ENCODE measurements around the gene RMI2. TPM values are rescaled to one million over a fixed set of nuclear protein-coding genes. Genes with fewer than 3 reads are reported as not detected.

Gene RMI2
- total RNA-seq, 1 donor from 2014 or later: 26.2 TPM

DNA sequence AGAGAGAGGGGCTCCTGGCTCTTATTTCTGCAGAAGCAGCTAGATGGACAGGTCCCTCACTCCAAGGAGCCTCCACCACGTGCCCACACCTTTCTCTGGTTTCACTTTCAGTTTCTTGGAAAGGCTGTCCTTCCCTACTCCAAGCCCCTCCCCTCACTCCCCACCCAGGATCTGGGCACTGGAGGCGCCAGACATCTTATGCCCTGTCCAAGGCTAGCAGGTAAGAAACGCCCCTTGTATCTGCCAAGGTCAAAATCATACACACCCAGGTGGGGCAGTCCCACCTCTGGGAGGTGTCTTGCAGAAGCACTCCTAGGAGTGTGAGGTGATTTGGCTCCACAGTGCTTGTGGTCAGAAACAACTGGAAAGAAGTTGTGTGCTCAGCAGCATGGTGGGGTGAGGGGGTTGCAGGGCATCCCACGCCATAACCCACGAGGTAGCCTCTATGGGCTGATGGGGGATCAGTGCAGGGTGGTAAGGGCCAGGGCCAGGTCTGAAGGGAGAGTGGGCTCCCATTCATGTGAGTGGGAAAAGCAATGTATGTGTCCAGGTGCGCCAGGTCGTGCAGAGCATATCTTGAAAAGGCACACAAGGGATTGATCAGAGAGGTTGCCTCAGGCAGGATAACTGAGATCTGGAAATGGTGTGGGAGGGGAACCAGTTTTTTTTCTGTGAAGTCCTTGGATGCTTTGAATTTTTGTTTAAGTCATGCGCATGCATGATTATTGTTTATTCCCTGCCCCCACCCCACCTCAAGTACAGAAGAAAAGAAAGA, 32.4 kb upstream of the RMI2 start:
- TF ChIP-seq, protein P1, sequence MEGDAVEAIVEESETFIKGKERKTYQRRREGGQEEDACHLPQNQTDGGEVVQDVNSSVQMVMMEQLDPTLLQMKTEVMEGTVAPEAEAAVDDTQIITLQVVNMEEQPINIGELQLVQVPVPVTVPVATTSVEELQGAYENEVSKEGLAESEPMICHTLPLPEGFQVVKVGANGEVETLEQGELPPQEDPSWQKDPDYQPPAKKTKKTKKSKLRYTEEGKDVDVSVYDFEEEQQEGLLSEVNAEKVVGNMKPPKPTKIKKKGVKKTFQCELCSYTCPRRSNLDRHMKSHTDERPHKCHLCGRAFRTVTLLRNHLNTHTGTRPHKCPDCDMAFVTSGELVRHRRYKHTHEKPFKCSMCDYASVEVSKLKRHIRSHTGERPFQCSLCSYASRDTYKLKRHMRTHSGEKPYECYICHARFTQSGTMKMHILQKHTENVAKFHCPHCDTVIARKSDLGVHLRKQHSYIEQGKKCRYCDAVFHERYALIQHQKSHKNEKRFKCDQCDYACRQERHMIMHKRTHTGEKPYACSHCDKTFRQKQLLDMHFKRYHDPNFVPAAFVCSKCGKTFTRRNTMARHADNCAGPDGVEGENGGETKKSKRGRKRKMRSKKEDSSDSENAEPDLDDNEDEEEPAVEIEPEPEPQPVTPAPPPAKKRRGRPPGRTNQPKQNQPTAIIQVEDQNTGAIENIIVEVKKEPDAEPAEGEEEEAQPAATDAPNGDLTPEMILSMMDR (conservative IDR thresholded peaks at IDR 0.05; ENCODE audit: low read depth, low read length): no peak
- no peak for DNase-seq (ENCODE audit: low read depth)
- H3K4me3 ChIP-seq (ENCODE audit: low read depth, low read length): no peak overlapping the region

DNA sequence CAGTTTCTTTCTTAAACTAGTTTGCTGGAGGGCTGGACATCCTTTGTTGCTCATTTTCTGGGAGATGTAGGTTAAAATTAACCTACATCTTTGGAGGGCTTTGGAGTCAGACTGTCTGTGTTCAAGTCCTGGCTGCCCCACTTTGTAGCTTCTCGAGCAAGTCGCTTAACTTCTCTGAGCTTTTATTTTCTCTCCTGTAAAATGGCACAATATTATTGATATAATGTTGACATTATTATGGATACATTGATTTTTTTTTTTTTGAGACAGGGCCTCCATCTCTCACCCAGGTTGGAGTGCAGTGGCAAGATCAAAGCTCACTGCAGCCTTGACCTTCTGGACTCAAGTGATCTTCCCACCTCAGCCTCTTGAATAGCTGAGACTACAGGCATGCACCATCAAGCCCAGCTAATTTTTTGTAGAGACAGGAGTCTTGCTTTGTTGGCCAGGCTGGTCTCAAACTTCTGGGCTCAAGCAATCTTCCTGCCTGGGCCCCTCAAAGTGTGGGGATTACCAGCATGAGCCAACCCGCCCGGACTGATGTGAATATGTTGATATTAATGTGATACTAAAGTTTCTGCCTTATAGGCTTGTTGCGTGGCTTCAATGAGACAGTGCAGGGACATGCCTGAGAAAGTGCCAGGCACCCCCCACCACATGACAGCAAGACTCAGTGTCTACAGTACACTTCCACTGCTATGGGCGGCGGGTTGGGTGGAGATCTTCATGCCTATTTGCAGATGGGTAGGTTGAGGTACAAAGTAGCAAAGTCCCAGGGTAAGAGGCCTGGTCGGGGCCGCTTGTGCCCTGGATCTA, 31.6 kb upstream of the RMI2 start:
- no peak for DNase-seq (ENCODE audit: low read depth)
- TF ChIP-seq, protein P1 (conservative IDR thresholded peaks at IDR 0.05; ENCODE audit: low read depth, low read length): no peak
- H3K4me3 ChIP-seq (ENCODE audit: low read depth, low read length): no peak overlapping the region

DNA sequence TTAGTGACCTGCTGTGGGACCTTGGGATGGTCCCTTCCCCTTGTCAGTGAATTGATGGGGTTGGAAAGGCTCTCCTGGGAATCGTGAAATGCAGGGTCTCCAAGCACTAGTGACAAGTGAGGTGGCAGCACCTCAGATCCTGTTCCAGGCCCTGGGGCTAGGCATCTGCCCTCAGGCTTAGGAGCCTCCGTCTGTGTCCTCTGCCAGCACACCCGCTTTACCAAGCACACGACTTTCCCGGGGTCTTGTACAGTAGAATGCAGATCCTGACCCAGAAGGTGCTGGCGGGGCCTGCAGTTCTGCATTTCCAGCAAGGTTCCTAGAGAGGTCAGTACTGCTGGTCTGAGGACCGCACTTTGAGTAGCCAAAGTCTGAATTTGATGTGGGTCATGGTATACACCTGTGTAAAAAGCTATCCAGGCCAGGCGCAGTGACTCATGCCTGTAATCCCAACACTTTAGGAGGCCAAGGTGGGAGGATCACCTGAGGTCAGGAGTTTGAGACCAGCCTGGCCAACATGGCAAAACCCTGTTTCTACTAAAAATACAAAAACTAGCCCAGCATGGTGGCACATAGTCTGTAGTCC, 30.9 kb upstream of the RMI2 start:
- DNase-seq (ENCODE audit: low read depth): no peak
- H3K4me3 ChIP-seq (ENCODE audit: low read depth, low read length): no peak overlapping the region
- TF ChIP-seq, protein P1 (conservative IDR thresholded peaks at IDR 0.05; ENCODE audit: low read depth, low read length): no peak

DNA sequence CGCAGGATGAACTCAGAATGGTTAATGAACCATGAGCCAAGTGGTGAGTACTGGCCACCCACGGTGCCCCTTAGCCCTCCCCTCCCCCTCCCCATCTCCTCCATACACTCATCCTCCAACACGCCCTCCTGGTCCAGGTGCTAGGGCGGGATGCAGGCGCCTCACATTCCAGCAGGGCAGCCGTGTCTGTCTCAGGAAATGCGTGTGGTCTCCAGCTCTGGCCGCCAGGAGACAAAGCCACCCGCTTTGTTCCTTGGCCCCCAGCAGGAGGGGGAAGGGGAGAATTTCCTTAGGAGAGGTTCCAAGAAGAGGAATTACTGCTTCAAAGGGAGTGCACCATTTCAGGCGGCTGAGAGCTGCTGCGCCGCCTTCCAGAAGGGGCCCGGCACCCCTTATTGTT, 29.7 kb upstream of the RMI2 start:
- TF ChIP-seq, protein P1 (conservative IDR thresholded peaks at IDR 0.05; ENCODE audit: low read depth, low read length): peak; percentile 40
- DNase-seq (ENCODE audit: low read depth): no peak
- H3K4me3 ChIP-seq (ENCODE audit: low read depth, low read length): no peak overlapping the region

DNA sequence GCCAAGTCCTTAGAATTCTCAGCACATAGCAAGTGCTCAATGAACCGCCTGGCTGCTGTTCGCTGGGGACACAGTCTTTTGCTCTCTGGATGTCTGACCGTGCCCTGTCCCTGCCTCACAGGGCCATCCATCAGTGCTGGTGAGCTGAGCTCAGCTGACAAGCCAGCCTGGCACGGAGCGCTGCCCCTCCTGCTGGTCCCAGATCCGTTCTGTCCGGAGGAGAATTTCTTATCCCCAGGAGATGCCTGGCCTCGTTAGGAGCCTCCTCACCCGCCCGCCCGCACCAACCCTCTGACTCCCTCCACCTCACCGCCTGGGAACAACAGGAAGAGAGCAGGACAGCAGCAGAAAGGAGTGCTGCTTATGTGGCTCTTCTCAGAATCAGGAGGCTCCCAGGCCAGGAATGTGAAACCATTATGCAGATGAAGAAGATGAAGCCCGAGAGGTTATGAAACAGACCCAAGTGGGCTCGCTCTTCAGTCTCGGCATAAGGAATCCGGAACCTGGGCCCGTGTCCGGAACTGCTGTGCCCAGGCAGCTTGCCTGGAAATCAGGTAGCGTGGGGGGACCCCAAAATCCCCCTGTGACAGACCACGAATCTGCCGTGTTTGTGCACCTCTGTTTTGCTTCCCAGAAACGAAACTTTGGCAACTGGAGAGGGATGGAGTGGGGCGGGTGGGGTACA, 28.8 kb upstream of the RMI2 start:
- TF ChIP-seq, protein P1 (conservative IDR thresholded peaks at IDR 0.05; ENCODE audit: low read depth, low read length): no peak
- no peak for DNase-seq (ENCODE audit: low read depth)
- no peak overlapping the region for H3K4me3 ChIP-seq (ENCODE audit: low read depth, low read length)

DNA sequence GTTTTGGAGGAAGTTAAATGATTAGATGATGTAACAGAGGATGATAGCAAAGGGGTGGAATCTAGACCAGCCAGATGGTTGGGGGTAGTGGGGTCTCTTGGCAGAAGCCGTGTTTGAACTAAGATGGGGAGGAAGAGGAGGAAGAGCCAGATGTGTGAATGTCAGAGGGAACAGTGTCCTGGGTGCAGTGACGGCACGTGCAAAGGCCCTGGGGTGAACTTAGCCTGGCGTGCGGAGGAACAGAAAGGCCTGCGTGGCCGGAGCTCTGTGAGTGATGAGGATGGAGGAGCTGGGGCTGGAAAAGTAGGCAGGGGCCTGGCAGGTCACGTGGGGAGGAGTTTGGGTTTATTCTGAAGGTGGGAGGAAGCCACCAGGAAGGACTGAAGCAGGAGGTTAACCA, 26.4 kb upstream of the RMI2 start:
- H3K4me3 ChIP-seq (ENCODE audit: low read depth, low read length): no peak overlapping the region
- TF ChIP-seq, protein P1 (conservative IDR thresholded peaks at IDR 0.05; ENCODE audit: low read depth, low read length): no peak
- DNase-seq (ENCODE audit: low read depth): no peak
